ENCODE results near the gene IL10.
A peak's percentile ranks its signal among the peaks of the same experiment; 100 is the strongest.

IL10 gene

GRCh38 chr1:206734499-206735142, 37.7 kb downstream of the IL10 start:
- CTCF ChIA-PET: interaction anchor here (0.6 to 14.9 kb wide), 82 partner anchors 8 to 765 kb away, joined by 3 to 464 read pairs (median 5); partner anchors contain the start of genes FCAMR, FCMR, IKBKE and IL10
- peak; percentile 77 for TF ChIP-seq CTCF (IDR thresholded peaks at IDR 0.05; ENCODE audit: control extremely low read depth, extremely low read depth, low read depth, missing control alignments)
- POLR2A ChIA-PET: no interaction called here
- DNase-seq (ENCODE audit: extremely low spot score): peak; percentile 73

- no peak for TF ChIP-seq CTCF (IDR thresholded peaks at IDR 0.05; ENCODE audit: control extremely low read depth, extremely low read depth, low read depth, missing control alignments)
- no peak for DNase-seq (ENCODE audit: extremely low spot score)
- ChIA-PET CTCF (interaction anchor here (0.7 to 14.9 kb wide), 20 partner anchors 8 to 248 kb away, joined by 3 to 464 read pairs (median 18); partner anchors contain the start of genes FCAMR, FCMR, IL10 and IL19), POLR2A (no interaction called here)
Measured at GRCh38 chr1:206732992-206733391, 39.3 kb downstream of the IL10 start.

GRCh38 chr1:206732508-206732907, 39.8 kb downstream of the IL10 start:
- ChIA-PET POLR2A (no interaction called here), CTCF (interaction anchor here (0.7 to 14.9 kb wide), 13 partner anchors 7 to 249 kb away, joined by 3 to 464 read pairs (median 22); no protein-coding TSS in a partner anchor)
- no peak for TF ChIP-seq CTCF (IDR thresholded peaks at IDR 0.05; ENCODE audit: control extremely low read depth, extremely low read depth, low read depth, missing control alignments)
- DNase-seq (ENCODE audit: extremely low spot score): no peak

- POLR2A ChIA-PET: no interaction called here
Measured at GRCh38 chr1:206729507-206729906, 42.8 kb downstream of the IL10 start.

GRCh38 chr1:206729050-206729449, 43.2 kb downstream of the IL10 start:
- no peak for TF ChIP-seq CTCF (IDR thresholded peaks at IDR 0.05; ENCODE audit: control extremely low read depth, extremely low read depth, low read depth, missing control alignments)
- DNase-seq (ENCODE audit: extremely low spot score): no peak
- ChIA-PET POLR2A (no interaction called here), CTCF (interaction anchor here (1.3 to 14.9 kb wide), 6 partner anchors 9 to 183 kb away, joined by 3 to 464 read pairs (median 6); no protein-coding TSS in a partner anchor)

More at GRCh38 chr1:206729507-206729906, 42.8 kb downstream of the IL10 start:
- CTCF ChIA-PET: interaction anchor here (0.8 to 14.9 kb wide), 8 partner anchors 10 to 253 kb away, joined by 3 to 464 read pairs (median 4); no protein-coding TSS in a partner anchor
- TF ChIP-seq CTCF (IDR thresholded peaks at IDR 0.05; ENCODE audit: control extremely low read depth, extremely low read depth, low read depth, missing control alignments): no peak
- no peak for DNase-seq (ENCODE audit: extremely low spot score)

- DNase-seq (ENCODE audit: extremely low spot score): no peak
- ChIA-PET POLR2A (no interaction called here), CTCF (interaction anchor here (1.3 to 14.9 kb wide), 6 partner anchors 7 to 184 kb away, joined by 3 to 464 read pairs (median 38); no protein-coding TSS in a partner anchor)
- TF ChIP-seq CTCF (IDR thresholded peaks at IDR 0.05; ENCODE audit: control extremely low read depth, extremely low read depth, low read depth, missing control alignments): no peak
Measured at GRCh38 chr1:206728697-206728987, 43.7 kb downstream of the IL10 start.
